AG10803 (cell line): ENCODE results near the gene CHPF.

Source experiments
- DNase-seq: peaks from one replicate; pipeline ENCODE4 v3.0.0; 2010; ENCODE audit warnings: low read depth
- H3K4me3 ChIP-seq: 2 replicates; pipeline ENCODE4 v1.5.1; 2011; ENCODE audit warnings: mild to moderate bottlenecking, low read length, control low read depth
- TF ChIP-seq, protein P1 (sequence below): conservative IDR thresholded peaks from 2 replicates; pipeline ENCODE4 v1.5.1; 2011; ENCODE audit warnings: mild to moderate bottlenecking, low read length, control low read depth, inconsistent platforms

CHPF gene

DNA sequence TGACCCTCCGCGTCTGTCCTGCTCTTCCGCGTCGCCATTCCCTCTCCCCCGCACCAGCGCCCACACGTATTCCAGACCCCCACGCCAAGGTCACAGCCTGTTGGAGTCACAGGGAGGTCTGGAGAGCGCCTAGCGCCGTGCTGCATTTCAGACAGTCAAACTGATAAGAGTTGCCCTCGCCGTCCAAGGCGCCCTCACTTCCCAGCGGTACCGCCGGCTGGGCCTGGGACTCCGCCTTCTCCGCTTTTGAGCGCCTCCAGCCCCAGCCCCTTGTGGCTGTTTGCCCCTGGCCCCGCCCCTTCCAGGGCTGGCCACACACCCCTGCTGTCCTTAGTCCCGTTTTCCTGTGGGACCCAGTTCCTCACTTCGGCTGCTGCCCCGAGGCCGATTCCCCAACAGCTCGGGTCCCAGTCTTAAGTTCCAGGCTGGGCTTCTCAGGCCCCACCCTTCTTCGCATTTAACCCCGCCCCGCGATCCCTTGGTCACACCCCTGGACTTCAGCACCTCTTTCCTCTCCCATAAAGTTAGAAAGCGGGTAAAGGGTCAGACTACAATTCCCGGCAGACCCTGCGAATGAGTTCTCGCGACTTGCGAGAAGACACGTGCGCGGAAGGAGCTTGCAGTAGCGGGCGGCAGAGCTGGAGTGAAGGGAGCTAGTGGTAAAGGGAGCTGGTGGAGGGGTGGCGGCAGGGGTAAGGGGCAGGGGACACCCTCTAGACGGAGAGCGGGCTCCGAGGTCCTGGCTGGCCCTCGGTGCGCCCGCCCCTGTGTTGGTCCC lies 45.1 kb downstream of the CHPF start, which contains the start of gene GMPPA:
GMPPA (plus strand) TSS at position 612 of the 778 bp plus-strand sequence. CDS start 1,085 bp downstream, outside the sequence.
- peak within 1 kb of the TSS; percentile 89 for H3K4me3 ChIP-seq
- DNase-seq = peak; percentile 99
- TF ChIP-seq, protein P1, sequence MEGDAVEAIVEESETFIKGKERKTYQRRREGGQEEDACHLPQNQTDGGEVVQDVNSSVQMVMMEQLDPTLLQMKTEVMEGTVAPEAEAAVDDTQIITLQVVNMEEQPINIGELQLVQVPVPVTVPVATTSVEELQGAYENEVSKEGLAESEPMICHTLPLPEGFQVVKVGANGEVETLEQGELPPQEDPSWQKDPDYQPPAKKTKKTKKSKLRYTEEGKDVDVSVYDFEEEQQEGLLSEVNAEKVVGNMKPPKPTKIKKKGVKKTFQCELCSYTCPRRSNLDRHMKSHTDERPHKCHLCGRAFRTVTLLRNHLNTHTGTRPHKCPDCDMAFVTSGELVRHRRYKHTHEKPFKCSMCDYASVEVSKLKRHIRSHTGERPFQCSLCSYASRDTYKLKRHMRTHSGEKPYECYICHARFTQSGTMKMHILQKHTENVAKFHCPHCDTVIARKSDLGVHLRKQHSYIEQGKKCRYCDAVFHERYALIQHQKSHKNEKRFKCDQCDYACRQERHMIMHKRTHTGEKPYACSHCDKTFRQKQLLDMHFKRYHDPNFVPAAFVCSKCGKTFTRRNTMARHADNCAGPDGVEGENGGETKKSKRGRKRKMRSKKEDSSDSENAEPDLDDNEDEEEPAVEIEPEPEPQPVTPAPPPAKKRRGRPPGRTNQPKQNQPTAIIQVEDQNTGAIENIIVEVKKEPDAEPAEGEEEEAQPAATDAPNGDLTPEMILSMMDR = no peak

DNA sequence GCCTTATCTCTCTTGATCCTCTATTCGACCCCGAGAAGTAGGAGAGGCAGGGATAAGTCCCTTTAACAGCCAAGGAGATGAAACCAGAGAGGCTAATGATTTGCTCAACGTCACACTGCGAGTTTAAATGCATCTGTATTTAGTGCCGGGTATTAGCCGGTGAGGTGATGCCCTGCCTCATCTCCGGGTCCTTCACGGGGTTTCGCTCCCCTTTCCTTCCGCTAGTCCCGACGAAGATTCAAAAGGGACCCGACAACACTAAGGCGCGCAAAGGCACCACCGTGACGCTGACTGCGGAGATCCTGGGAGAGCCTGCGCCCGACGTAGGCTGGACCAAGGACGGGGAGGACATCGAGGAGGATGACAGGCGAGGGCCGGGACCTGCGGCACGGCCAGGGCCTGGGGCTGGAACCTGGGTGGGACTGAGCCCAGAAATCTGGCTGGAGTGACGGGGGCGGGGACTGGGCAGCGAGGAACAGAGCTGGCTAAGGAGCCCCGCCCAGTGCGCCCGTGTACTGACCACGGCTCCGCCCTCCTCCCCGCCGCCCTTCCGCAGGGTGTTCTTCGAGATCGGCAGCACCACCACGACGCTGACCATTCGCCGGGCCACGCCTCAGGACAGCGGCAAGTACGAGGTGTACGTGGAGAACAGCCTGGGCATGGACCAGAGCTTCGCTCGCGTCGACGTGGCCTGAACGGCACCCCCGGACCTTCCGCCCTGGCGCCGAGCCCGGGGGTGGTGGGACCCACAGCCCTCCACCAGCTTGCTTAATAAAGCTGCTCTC lies 45.9 kb downstream of the CHPF start:
- TF ChIP-seq, protein P1 = no peak
- peak; percentile 84 for DNase-seq
- peak overlapping the region; percentile 83 for H3K4me3 ChIP-seq

DNA sequence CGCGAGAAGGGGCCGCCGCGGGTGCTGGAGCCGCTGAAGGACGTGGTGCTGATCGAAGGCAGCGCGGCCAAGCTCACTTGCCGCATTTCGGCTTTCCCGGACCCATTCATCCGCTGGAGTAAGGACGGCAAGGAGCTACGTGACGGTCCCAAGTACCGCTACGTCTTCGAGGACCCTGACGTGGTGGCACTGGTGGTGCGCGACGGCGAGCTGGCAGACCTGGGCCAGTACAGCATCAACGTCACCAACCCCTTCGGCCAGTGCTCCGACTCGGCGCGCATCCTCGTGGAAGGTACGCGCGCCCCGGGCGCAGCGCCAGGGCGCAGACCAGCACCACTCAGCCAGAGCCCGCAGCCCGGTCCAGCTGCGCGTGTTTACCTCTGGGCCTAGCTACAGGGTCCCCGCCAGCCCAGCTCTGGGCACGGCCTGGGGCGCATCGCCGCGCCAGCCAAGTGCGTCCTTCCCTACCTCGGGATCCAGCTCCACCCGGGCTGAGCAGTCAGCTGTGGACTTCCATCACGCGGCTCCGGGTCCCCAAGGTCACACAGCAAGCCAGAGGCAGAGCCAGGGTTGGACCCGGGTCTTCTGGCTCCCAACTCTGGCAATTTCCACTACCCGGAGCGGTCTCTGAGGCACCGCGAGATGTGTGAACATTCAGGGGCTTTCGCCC lies 46.6 kb downstream of the CHPF start:
- TF ChIP-seq, protein P1 = no peak
- no peak for DNase-seq
- H3K4me3 ChIP-seq = no peak overlapping the region

DNA sequence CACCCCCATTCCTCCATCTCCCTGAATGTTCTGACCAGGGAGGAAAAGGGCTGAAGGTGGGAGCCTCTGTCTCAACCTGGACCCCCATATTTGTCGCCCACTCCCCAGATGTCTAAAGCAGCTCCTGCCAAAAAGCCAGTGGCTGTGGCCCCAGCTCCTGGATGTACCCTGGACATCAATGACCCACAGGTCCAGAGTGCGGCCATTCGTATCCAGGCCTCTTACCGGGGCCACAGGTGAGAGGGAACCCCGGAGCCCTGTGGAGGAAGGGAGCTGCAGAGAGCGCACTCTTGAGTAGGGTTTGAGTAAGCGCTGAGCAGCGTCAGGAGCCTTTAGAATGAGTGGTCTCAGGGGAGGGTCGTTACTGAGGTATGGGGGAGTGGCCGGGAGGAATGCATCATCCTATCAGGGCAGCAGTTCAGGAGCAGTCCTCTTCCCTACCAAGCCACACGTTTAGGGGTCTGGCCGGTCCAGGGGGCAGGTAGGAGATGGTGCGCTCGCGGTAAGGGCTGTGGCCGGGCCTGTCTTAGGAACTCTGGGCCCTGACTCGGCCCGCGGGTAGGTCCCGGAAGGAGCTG lies 47.3 kb downstream of the CHPF start:
- TF ChIP-seq, protein P1 = no peak
- H3K4me3 ChIP-seq = no peak overlapping the region
- no peak for DNase-seq

DNA sequence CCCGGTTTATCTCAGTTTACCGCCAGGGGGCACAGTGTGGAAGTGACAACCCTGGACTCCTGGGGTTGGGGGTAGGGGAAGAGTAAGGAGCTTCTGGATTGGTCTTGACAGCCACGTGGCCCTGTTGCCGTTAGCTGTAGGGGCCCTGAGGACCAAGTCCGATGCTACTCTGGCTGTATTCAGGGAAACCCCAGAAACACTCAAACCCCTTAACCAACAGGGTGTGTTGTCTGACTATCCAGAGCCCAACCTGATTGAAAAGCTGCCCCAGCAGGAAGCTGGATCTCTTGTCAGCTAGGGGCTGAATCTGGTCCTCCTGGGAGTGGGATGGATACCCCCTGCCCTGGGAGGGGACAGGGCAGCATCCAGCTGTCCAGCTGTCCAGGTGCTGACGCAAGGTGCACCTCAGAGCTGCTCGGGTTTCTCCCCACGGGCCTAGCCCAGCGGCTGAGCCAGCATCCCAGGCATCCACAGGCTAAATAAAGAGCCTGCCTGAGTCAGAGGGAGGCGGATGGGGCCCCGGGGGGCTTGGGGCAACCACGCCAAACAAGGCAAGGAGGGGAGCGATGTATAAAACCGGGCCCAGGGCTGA lies 48.0 kb downstream of the CHPF start:
- TF ChIP-seq, protein P1 = peak; percentile 66
- DNase-seq = peak; percentile 70
- H3K4me3 ChIP-seq = no peak overlapping the region

DNA sequence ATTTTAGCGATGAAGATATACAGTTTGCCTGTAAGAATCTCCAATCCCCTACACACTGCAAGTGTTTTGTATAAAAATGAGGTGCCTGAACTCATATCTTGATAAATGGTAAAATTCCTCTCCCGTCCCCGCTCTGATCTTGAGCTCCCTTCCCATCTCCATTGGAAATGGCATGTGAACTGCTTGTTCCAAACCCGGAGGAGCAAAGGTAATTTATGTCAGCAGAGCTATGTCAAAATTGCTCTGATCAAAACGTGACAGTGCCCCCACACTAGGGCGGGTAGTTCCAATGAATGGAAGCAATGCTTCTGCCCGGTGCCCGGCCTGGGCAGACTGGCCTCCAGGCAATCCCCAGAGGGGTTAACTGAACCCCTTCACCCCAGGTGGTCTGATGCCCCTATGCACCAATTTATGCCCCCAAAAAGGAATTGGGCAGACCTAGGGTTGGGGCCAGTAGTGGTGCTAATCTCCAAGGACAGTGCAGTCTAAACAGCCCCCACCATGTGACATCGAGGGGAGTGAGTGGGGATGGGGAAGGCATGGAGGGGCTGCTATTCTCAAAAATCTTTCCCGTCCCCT lies 48.6 kb downstream of the CHPF start:
- no peak for DNase-seq
- TF ChIP-seq, protein P1 = no peak
- H3K4me3 ChIP-seq = no peak overlapping the region
